IMR-90 (cell line): ENCODE results near the gene TP53BP1. TPM values are rescaled to one million over a fixed set of nuclear protein-coding genes. Genes with fewer than 3 reads are reported as not detected.

Experiments
- ATAC-seq: fragments of 200-7000 bp; cut with Tn5 transposase; 2 replicates; pipeline ENCODE4 v1.9.1; 2020; ENCODE audit warnings: low read depth, mild to moderate bottlenecking, moderate library complexity
- BruUV-seq: library from RNA; stranded (reverse); fragments of 400-500 nt; replicated peaks from 2 replicates; lab custom pipeline; 2021; lab: Mats Ljungman, UMichigan
- CTCF ChIA-PET: fragments of 300-600 bp; formaldehyde crosslinking; extraction: SDS; loops from one replicate; lab custom pipeline; 2021; ENCODE audit warnings: antibody characterized with exemption; lab: Yijun Ruan, JAX
- POLR2A ChIA-PET: fragments of 300-600 bp; sonication (Branson Sonifier 250); formaldehyde crosslinking; loops from one replicate; lab custom pipeline; 2022; ENCODE audit warnings: antibody characterized with exemption; ENCODE audit not compliant: unreplicated experiment; lab: Charles Lee
- DNase-seq: peaks from one replicate; pipeline ENCODE4 v3.0.0; 2013
- H2AFZ ChIP-seq: replicated peaks from 2 replicates; pipeline ENCODE3; 2013; ENCODE audit warnings: low read length, mild to moderate bottlenecking; ENCODE audit not compliant: poor library complexity
- H2AK5ac ChIP-seq: 2 replicates; pipeline ENCODE4 v1.6.1; 2013; ENCODE audit warnings: low read depth, low read length, inconsistent platforms
- H2AK9ac ChIP-seq: replicated peaks from 2 replicates; pipeline ENCODE3; 2013; ENCODE audit warnings: mild to moderate bottlenecking, low read depth, low read length, moderate library complexity; ENCODE audit not compliant: poor library complexity
- H2BK120ac ChIP-seq: 2 replicates; pipeline ENCODE4 v1.6.1; 2013; ENCODE audit warnings: low read depth, low read length, inconsistent platforms
- H2BK15ac ChIP-seq: 3 replicates; pipeline ENCODE4 v1.6.1; 2013; ENCODE audit warnings: low read depth, low read length, inconsistent platforms
- H2BK20ac ChIP-seq: 2 replicates; pipeline ENCODE4 v1.6.1; 2013; ENCODE audit warnings: low read depth, mild to moderate bottlenecking, inconsistent platforms, low read length, moderate library complexity
- H2BK5ac ChIP-seq: 2 replicates; pipeline ENCODE4 v1.6.1; 2013; ENCODE audit warnings: mild to moderate bottlenecking, low read depth, low read length, inconsistent platforms; ENCODE audit not compliant: poor library complexity, severe bottlenecking
- H3K14ac ChIP-seq: replicated peaks from 2 replicates; pipeline ENCODE4 v1.6.1; 2013; ENCODE audit warnings: low read depth, low read length, inconsistent platforms
- H3K18ac ChIP-seq: 2 replicates; pipeline ENCODE4 v1.6.1; 2013; ENCODE audit warnings: low read depth, low read length, control low read depth
- H3K23ac ChIP-seq: 2 replicates; pipeline ENCODE4 v1.6.1; 2013; ENCODE audit warnings: low read depth, low read length, inconsistent platforms
- H3K27ac ChIP-seq: 2 replicates; pipeline ENCODE4 v1.5.1; 2013; ENCODE audit warnings: mild to moderate bottlenecking, control low read depth, low read length; ENCODE audit not compliant: insufficient read depth
- H3K27me3 ChIP-seq: 2 replicates; pipeline ENCODE4 v1.6.1; 2013; ENCODE audit warnings: low read length; ENCODE audit not compliant: control insufficient read depth, insufficient read depth
- H3K36me3 ChIP-seq: 2 replicates; pipeline ENCODE4 v1.6.1; 2013; ENCODE audit warnings: low read length, mixed read lengths; ENCODE audit not compliant: control insufficient read depth, insufficient read depth
- H3K4ac ChIP-seq: 2 replicates; pipeline ENCODE4 v1.6.1; 2013; ENCODE audit warnings: low read depth, low read length, inconsistent platforms
- H3K4me1 ChIP-seq: 2 replicates; pipeline ENCODE4 v1.6.1; 2013; ENCODE audit warnings: low read length, mixed read lengths; ENCODE audit not compliant: control insufficient read depth, insufficient read depth
- H3K4me2 ChIP-seq: 2 replicates; pipeline ENCODE4 v1.6.1; 2013; ENCODE audit warnings: low read depth, mild to moderate bottlenecking, control low read depth, low read length, moderate library complexity
- H3K4me3 ChIP-seq: 2 replicates; pipeline ENCODE4 v1.5.1; 2013; ENCODE audit warnings: low read depth, mild to moderate bottlenecking, control low read depth, low read length, moderate library complexity; ENCODE audit not compliant: insufficient read depth
- H3K56ac ChIP-seq: 2 replicates; pipeline ENCODE4 v1.6.1; 2013; ENCODE audit warnings: low read length, inconsistent platforms; ENCODE audit not compliant: insufficient read depth; ENCODE audit errors: extremely low read depth
- H3K79me1 ChIP-seq, 2 experiments: 2 replicates each; pipeline ENCODE4 v1.6.1; 2013; ENCODE audit warnings: low read length in 2 of 2, inconsistent platforms in 1 of 2, low read depth in 1 of 2
- H3K9ac ChIP-seq: 2 replicates; pipeline ENCODE4 v1.6.1; 2013; ENCODE audit warnings: low read depth, low read length, control low read depth
- H3K9me1 ChIP-seq: 2 replicates; pipeline ENCODE4 v1.6.1; 2013; ENCODE audit warnings: low read length, inconsistent platforms; ENCODE audit not compliant: insufficient read depth
- H3K9me3 ChIP-seq: 2 replicates; pipeline ENCODE4 v1.6.1; 2013; ENCODE audit warnings: low read length; ENCODE audit not compliant: control insufficient read depth, insufficient read depth
- H4K20me1 ChIP-seq: 2 replicates; pipeline ENCODE4 v1.6.1; 2013; ENCODE audit warnings: low read length, inconsistent platforms; ENCODE audit not compliant: insufficient read depth
- H4K5ac ChIP-seq: 2 replicates; pipeline ENCODE4 v1.6.1; 2013; ENCODE audit warnings: mild to moderate bottlenecking, low read depth, low read length, control low read depth
- H4K8ac ChIP-seq, 2 experiments: 2 replicates each; pipeline ENCODE4 v1.6.1; 2013; ENCODE audit warnings: low read depth in 2 of 2, low read length in 2 of 2, control low read depth in 1 of 2, inconsistent platforms in 1 of 2
- H4K91ac ChIP-seq: 2 replicates; pipeline ENCODE4 v1.6.1; 2013; ENCODE audit warnings: low read depth, low read length, inconsistent platforms; ENCODE audit not compliant: insufficient read depth
- CEBPB ChIP-seq: IDR thresholded peaks from 2 replicates; pipeline ENCODE4 v1.6.1; 2012; ENCODE audit warnings: low read depth, low read length, improper control_type of control experiment
- ELK1 ChIP-seq: fragments of 150-350 bp; IDR thresholded peaks from 2 replicates; pipeline ENCODE4 v1.6.1; 2016; ENCODE audit warnings: low read depth, mild to moderate bottlenecking, low read length, moderate library complexity, borderline replicate concordance
- MAFK ChIP-seq: IDR thresholded peaks from 2 replicates; pipeline ENCODE4 v1.6.1; 2012; ENCODE audit warnings: low read depth, low read length, improper control_type of control experiment
- NFE2L2 ChIP-seq: fragments of 150-350 bp; IDR thresholded peaks from 2 replicates; pipeline ENCODE4 v1.6.1; 2016; ENCODE audit warnings: low read depth, mild to moderate bottlenecking, low read length
- POLR2A ChIP-seq: IDR thresholded peaks from 2 replicates; pipeline ENCODE4 v1.6.1; 2012; ENCODE audit warnings: mild to moderate bottlenecking, low read depth, low read length
- RFX5 ChIP-seq: IDR thresholded peaks from 2 replicates; pipeline ENCODE4 v1.8.0; 2012; ENCODE audit warnings: low read depth, mild to moderate bottlenecking, low read length, moderate library complexity
- WGBS, 2 experiments: methylation state at CpG; one replicate each; pipeline versions ENCODE4 v1.1.5 to v1.1.7; 2013; ENCODE audit warnings: missing lambda C conversion rate in 2 of 2; ENCODE audit not compliant: insufficient read length in 1 of 2; ENCODE audit errors: extremely low coverage in 2 of 2; 5-methylcytosine and 5-hydroxymethylcytosine counted together
- dilution Hi-C: fragments of 300-500 bp; cut with HindIII; formaldehyde crosslinking; loops from one replicate; pipeline ENCODE4 v1.14.3; 2018; ENCODE audit warnings: low sequenced_read_pairs; ENCODE audit not compliant: unreplicated experiment
- in situ Hi-C: fragments of 300-500 bp; cut with MboI; formaldehyde crosslinking; loops from 3 replicates; pipeline ENCODE4 v1.14.3; 2019; ENCODE audit warnings: low sequenced_read_pairs, inconsistent platforms, mixed read lengths
- intact Hi-C: fragments of 100-400 bp; cut with micrococcal nuclease; formaldehyde crosslinking; loops from 2 replicates; pipeline ENCODE4 v1.10.0; 2022
- polyA plus RNA-seq, 3 experiments: library from polyadenylated mRNA; depleted of rRNA; stranded (reverse); fragments of >200 nt; gene quantifications; 2 replicates each; pipeline ENCODE4 v1.2.3, GENCODE V29; 2012; ENCODE audit warnings: low replicate concordance in 1 of 3
- total RNA-seq: library from RNA; depleted of rRNA; stranded (reverse); fragments of >200 nt; gene quantifications from 2 replicates; pipeline ENCODE4 v1.2.3, GENCODE V29; 2012

The TP53BP1 gene
- total and polyA plus RNA-seq, 2 of the 4 experiments (the other 2 are of a cell fraction): 36.3 to 64.5 TPM

GRCh38 chr15:43529141-43529540, 36.2 kb upstream of the TP53BP1 start:
- DNase-seq (no peak), ATAC-seq (no peak)
- no peak overlapping the region for H2BK20ac ChIP-seq
- H3K18ac ChIP-seq: no peak overlapping the region
- H2BK15ac ChIP-seq: no peak overlapping the region
- H3K23ac ChIP-seq: no peak overlapping the region
- no peak overlapping the region for H4K5ac ChIP-seq
- WGBS, 2 experiments: 100% methylated on average over 6 of the region's 15 CpGs; no CpG with 5 or more reads in 1 of the 2 experiments
- H3K9me3 ChIP-seq: no peaks in the 10 kb centered on the region
- H3K56ac ChIP-seq: no peak overlapping the region
- H2AK5ac ChIP-seq: no peak overlapping the region
- H3K4me3 ChIP-seq: no peak overlapping the region
- no peak overlapping the region for H3K27ac ChIP-seq
- intact Hi-C loops: no loop called here
- H3K4ac ChIP-seq: no peak overlapping the region
- in situ Hi-C loops: no loop called here
- BruUV-seq: no TSS peak
- ChIA-PET POLR2A (no interaction called here), CTCF (no interaction called here)
- H4K8ac ChIP-seq: no peak overlapping the region
- dilution Hi-C loops: no loop called here
- H3K4me2 ChIP-seq: no peak overlapping the region
- H2BK120ac ChIP-seq: no peak overlapping the region
- H3K27me3 ChIP-seq: no peaks in the 10 kb centered on the region
- no peak overlapping the region for H3K14ac ChIP-seq
- no peak overlapping the region for H2BK5ac ChIP-seq
- H3K9ac ChIP-seq: no peak overlapping the region
- peaks cover 0 to 42% of the 10 kb centered on the region in 2 experiments for H3K79me1 ChIP-seq
- peaks cover 23% of the 10 kb centered on the region for H3K9me1 ChIP-seq
- H2AK9ac ChIP-seq: no peak overlapping the region
- peaks cover 38% of the 10 kb centered on the region for H3K36me3 ChIP-seq
- H4K20me1 ChIP-seq: peaks cover 26% of the 10 kb centered on the region
- no peak overlapping the region for H2AFZ ChIP-seq
- peaks cover 3% of the 10 kb centered on the region for H3K4me1 ChIP-seq
- no peak for TF ChIP-seq NFE2L2
- no peak for TF ChIP-seq ELK1
- TF ChIP-seq POLR2A: no peak
- no peak for TF ChIP-seq RFX5
- TF ChIP-seq MAFK: no peak
- no peak for TF ChIP-seq CEBPB
- no peak overlapping the region for H4K91ac ChIP-seq
